Endothelial cell of hepatic sinusoid (primary cell): ENCODE results near the gene ADGRD1.
"Not testable (repeated sequence)": the region's sequence is repeated elsewhere in the genome, so short reads cannot be mapped to it uniquely, and the experiment has no call there.

ENCODE experiments used
- in situ Hi-C: cut with HindIII; loops from 2 replicates; pipeline ENCODE4 v1.10.0; 2017; ENCODE audit warnings: low sequenced_read_pairs

ADGRD1 gene

GRCh38 chr12:130953771-130954543, at the start of gene ADGRD1:
Gene ADGRD1 (plus strand): TSS chr12:130953907. CDS start chr12:130954466, 559 bp downstream.
- in situ Hi-C loops = no loop called here

GRCh38 chr12:130904064-130904463, 49.6 kb upstream of the ADGRD1 start:
- in situ Hi-C loops = no loop called here

GRCh38 chr12:130904936-130905455, 48.7 kb upstream of the ADGRD1 start:
- in situ Hi-C loops = not testable (repeated sequence)

GRCh38 chr12:130909111-130909510, 44.6 kb upstream of the ADGRD1 start:
- in situ Hi-C loops = no loop called here

- in situ Hi-C loops = no loop called here
These were observed 42.5 kb upstream of the ADGRD1 start for GRCh38 chr12:130911193-130911592.

- in situ Hi-C loops = no loop called here
These were observed 41.8 kb upstream of the ADGRD1 start for GRCh38 chr12:130911933-130912332.

- in situ Hi-C loops = no loop called here
These were observed 37.3 kb upstream of the ADGRD1 start for GRCh38 chr12:130916241-130916911.

GRCh38 chr12:130917607-130918006, 36.1 kb upstream of the ADGRD1 start:
- in situ Hi-C loops = no loop called here

- in situ Hi-C loops = no loop called here
These were observed 34.6 kb upstream of the ADGRD1 start for GRCh38 chr12:130919086-130919485.

GRCh38 chr12:130920119-130920703, 33.5 kb upstream of the ADGRD1 start:
- in situ Hi-C loops = no loop called here

- in situ Hi-C loops = no loop called here
These were observed 32.9 kb upstream of the ADGRD1 start for GRCh38 chr12:130920723-130921381.

- in situ Hi-C loops = no loop called here
These were observed 31.2 kb upstream of the ADGRD1 start for GRCh38 chr12:130922511-130922953.

GRCh38 chr12:130924966-130925665, 28.6 kb upstream of the ADGRD1 start:
- in situ Hi-C loops = no loop called here

GRCh38 chr12:130925666-130926015, 28.1 kb upstream of the ADGRD1 start:
- in situ Hi-C loops = no loop called here

GRCh38 chr12:130929363-130929762, 24.3 kb upstream of the ADGRD1 start:
- in situ Hi-C loops = no loop called here

GRCh38 chr12:130932061-130932930, 21.4 kb upstream of the ADGRD1 start:
- in situ Hi-C loops = no loop called here

- in situ Hi-C loops = no loop called here
These were observed 20.3 kb upstream of the ADGRD1 start for GRCh38 chr12:130933269-130933995.

GRCh38 chr12:130934753-130935152, 19.0 kb upstream of the ADGRD1 start:
- in situ Hi-C loops = no loop called here

- in situ Hi-C loops = no loop called here
These were observed 17.1 kb upstream of the ADGRD1 start for GRCh38 chr12:130936561-130936960.
